Activated naive CD4-positive, alpha-beta T cell treated with anti-CD3 and anti-CD28 coated beads for 36 hours (primary cell): Measurements from ENCODE around the gene MLLT11. TPM values are rescaled to one million over a fixed set of nuclear protein-coding genes. Genes with fewer than 3 reads are reported as not detected.

ENCODE experiments used
- CTCF ChIA-PET: fragments of 350-600 bp; sonication (Branson Sonifier 250); formaldehyde crosslinking; loops from one replicate; lab custom pipeline; 2021; ENCODE audit warnings: antibody characterized with exemption; lab: Charles Lee
- DNase-seq: peaks from one replicate; pipeline ENCODE4 v3.0.0-alpha.2; 2020
- H3K27ac Mint-ChIP-seq: one replicate; pipeline ENCODE4 v1.8.0; 2021; ENCODE audit warnings: mild to moderate bottlenecking, mixed read lengths
- H3K27me3 Mint-ChIP-seq: one replicate; pipeline ENCODE4 v1.8.0; 2021; ENCODE audit warnings: low read depth, mixed read lengths
- H3K36me3 Mint-ChIP-seq: one replicate; pipeline ENCODE4 v1.8.0; 2021; ENCODE audit warnings: low read depth, mixed read lengths
- H3K4me1 Mint-ChIP-seq: one replicate; pipeline ENCODE4 v1.8.0; 2021; ENCODE audit warnings: low read depth, mixed read lengths
- H3K4me3 Mint-ChIP-seq: one replicate; pipeline ENCODE4 v1.8.0; 2021; ENCODE audit warnings: mild to moderate bottlenecking, moderate library complexity, mixed read lengths
- H3K9me3 Mint-ChIP-seq: one replicate; pipeline ENCODE4 v1.8.0; 2021; ENCODE audit warnings: mixed read lengths
- intact Hi-C: fragments of 100-400 bp; cut with micrococcal nuclease; formaldehyde crosslinking; loops from one replicate; pipeline ENCODE4 v1.15.1; 2023
- total RNA-seq, 2 experiments: library from RNA; stranded (reverse); gene quantifications; one replicate each; pipeline ENCODE4 v1.2.3, GENCODE V29; 2021

Gene MLLT11
- total RNA-seq, 2 experiments from 2014 or later = 3.3 to 3.6 TPM

DNA sequence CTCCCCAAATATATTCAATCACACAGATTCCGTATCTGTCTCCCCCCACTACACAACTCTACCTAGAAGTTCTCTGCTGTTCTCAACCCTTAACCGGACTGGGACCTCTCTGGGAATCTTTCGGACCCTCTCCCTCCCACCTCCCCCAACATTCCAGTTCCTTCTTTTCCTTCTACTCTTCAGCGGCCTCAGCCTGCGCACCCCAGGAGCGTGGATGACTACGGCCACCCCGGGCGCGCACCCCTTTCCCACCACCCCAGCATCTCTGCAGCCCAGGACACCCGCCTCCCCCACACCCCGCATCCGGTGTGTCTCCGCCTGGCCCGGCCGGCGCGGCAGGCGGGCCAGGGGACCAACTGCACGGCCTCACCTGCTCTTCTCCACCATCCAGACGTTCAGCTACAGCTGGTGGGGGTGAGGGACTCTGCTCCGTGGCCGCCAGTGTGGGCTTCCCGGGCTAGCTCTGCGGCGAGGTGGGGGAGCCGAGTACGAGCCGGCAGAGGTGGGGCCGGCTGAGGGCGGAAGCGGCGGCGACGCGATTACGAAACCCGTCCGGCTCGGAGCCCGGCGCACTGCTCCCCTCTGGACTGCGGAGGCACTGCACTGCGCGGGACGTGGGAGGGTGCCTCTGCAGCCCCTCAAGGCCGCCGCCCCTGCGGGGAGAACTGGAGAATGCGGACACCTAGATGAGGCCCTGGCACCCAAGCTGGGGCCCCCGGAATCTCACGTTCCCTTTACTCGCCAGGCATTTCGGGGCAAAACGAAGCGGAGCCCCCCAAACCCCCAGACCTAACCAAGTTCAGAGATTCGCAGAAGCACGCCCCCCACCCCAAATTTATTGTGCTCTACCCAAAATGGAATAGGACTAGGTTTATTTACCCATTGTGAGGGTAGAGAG is 839 bp upstream of the MLLT11 start, which contains the start of gene CDC42SE1:
TSS of gene CDC42SE1 (minus strand) at position 514 of the 898 bp plus-strand sequence. CDS start 3,892 bp downstream, outside the sequence.
- Mint-ChIP-seq H3K36me3 (peaks cover 45% of the 10 kb centered on the region), H3K27ac (peak within 1 kb of the TSS; percentile 98), H3K4me1 (peaks cover 53% of the 10 kb centered on the region), H3K4me3 (peak within 1 kb of the TSS; percentile 86), H3K27me3 (no peaks in the 10 kb centered on the region), H3K9me3 (no peaks in the 10 kb centered on the region)
- peak; percentile 86 for DNase-seq
- intact Hi-C loops = loop anchor here (1.0 to 5.0 kb wide), 6 partner anchors 11 to 692 kb away; partner anchors contain the start of genes ARNT, GABPB2 and SETDB1
- CTCF ChIA-PET = interaction anchor here (0.9 to 1.6 kb wide), 8 partner anchors 10 to 96 kb away, joined by 3 to 9 read pairs (median 3); partner anchors contain the start of gene C1orf56

DNA sequence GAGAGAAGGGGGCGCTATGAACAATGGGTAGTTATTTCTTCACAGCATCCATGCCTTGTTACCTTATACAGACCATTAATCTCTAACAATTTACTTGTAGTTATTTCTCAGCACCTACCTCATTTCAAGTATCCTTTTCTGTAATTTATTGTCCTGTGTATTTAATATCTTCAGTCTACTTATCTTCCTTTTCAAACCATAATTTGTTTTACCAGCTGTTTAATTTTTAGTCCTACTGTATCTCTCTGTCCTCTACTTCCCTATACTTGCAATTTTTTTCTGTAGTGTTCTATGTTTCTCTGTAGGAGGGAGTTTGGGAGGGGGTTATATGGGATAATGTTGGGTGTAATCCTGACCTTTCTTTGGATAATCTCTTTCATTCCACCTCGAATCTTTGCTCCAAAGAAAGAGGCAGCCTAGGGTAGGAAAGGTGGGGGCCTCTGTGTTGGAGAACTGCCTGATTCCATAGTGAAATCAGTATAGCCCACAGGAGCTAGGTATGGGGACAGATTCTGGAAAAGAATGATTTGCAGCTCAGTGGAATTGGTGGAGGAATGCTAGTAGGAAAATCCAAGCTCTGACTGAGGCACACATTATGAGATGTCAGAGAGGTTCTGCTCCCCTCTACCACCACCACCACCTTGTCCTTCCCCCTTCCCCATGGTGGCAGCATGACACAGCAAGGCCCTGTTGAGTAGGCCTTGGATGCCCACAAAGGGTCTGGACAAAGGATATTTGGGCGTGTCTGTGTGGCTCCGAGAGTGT is 642 bp downstream of the MLLT11 start:
- CTCF ChIA-PET = interaction anchor here (0.5 to 1.8 kb wide), 8 partner anchors 9 to 575 kb away, joined by 3 to 9 read pairs (median 4); partner anchors contain the start of gene GABPB2
- H3K4me3 Mint-ChIP-seq = peak overlapping the region; percentile 86
- H3K9me3 Mint-ChIP-seq = no peaks in the 10 kb centered on the region
- no peak for DNase-seq
- H3K27me3 Mint-ChIP-seq = no peaks in the 10 kb centered on the region
- H3K4me1 Mint-ChIP-seq = peaks cover 38% of the 10 kb centered on the region
- intact Hi-C loops = no loop called here
- peaks cover 34% of the 10 kb centered on the region for H3K36me3 Mint-ChIP-seq
- H3K27ac Mint-ChIP-seq = peak overlapping the region; percentile 98

DNA sequence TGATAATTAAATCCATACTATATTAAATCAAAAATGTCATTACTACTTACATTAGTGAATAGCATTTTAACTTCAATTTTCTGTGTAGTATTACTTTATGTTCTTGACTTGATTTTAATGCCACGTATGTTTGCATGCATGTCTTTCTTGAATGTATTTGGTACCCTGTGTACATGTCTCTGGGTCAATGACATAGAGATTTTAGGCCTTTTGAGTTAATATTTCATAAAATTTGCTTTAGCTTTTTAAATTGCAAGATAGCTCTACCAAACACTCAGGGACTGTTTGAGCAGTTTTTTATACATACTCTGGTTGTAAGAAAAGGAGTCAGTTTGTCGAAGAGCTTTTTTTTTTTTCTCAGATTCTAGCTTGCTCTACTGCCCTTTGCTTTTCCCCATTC is 1.5 kb downstream of the MLLT11 start:
- H3K27ac Mint-ChIP-seq = no peak overlapping the region
- no peak for DNase-seq
- no peaks in the 10 kb centered on the region for H3K27me3 Mint-ChIP-seq
- peaks cover 29% of the 10 kb centered on the region for H3K4me1 Mint-ChIP-seq
- peaks cover 25% of the 10 kb centered on the region for H3K36me3 Mint-ChIP-seq
- intact Hi-C loops = no loop called here
- no peak overlapping the region for H3K4me3 Mint-ChIP-seq
- CTCF ChIA-PET = interaction anchor here (0.6 to 1.8 kb wide), 9 partner anchors 8 to 273 kb away, joined by 3 to 9 read pairs (median 3); partner anchors contain the start of genes C1orf56 and GABPB2
- H3K9me3 Mint-ChIP-seq = no peaks in the 10 kb centered on the region

DNA sequence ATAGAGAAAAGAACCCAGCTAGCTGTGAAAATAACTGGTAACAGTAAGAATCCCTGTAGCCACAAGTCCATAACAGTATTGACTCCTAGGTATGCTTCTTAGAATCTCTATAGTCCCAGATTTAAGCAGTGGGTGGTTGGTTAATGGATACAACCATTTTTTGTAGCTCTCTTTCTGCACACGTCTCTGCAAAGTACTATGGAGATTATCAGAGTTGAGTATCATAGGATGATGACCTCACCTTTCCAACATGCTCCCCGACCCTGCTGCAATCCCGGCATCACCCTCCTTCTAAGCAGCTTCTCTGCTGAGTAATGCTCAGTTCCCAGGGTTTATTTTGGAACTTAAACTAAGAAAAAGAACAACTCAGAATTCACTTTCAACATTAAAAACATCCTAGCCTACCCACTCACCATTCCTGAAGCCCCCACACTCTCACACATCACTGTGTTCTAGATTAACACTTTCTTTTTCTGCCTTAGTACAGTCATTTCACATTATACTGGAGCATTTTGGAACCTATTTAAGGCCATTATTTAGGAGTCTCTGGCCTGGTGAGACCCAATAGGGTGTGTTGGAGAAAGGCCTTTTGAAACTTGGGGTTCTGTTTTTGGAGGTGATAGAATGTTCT is 2.7 kb downstream of the MLLT11 start:
- DNase-seq = no peak
- intact Hi-C loops = no loop called here
- H3K36me3 Mint-ChIP-seq = peaks cover 14% of the 10 kb centered on the region
- CTCF ChIA-PET = interaction anchor here (0.6 to 1.8 kb wide), 9 partner anchors 9 to 94 kb away, joined by 3 to 5 read pairs (median 4); partner anchors contain the start of genes C1orf56 and TNFAIP8L2
- H3K9me3 Mint-ChIP-seq = no peaks in the 10 kb centered on the region
- H3K27me3 Mint-ChIP-seq = no peaks in the 10 kb centered on the region
- H3K4me1 Mint-ChIP-seq = peaks cover 25% of the 10 kb centered on the region
- H3K27ac Mint-ChIP-seq = peak overlapping the region; percentile 9
- no peak overlapping the region for H3K4me3 Mint-ChIP-seq

- Mint-ChIP-seq H3K27ac (no peak overlapping the region), H3K9me3 (no peaks in the 10 kb centered on the region), H3K27me3 (no peaks in the 10 kb centered on the region), H3K4me1 (peaks cover 33% of the 10 kb centered on the region), H3K4me3 (no peak overlapping the region), H3K36me3 (peaks cover 3% of the 10 kb centered on the region)
- intact Hi-C loops = no loop called here
- CTCF ChIA-PET = interaction anchor here (0.6 to 1.2 kb wide), 5 partner anchors 12 to 446 kb away, joined by 3 to 4 read pairs (median 3); no protein-coding TSS in a partner anchor
- no peak for DNase-seq
Observed at GRCh38 chr1:151065089-151065645, 5.0 kb downstream of the MLLT11 start.

DNA sequence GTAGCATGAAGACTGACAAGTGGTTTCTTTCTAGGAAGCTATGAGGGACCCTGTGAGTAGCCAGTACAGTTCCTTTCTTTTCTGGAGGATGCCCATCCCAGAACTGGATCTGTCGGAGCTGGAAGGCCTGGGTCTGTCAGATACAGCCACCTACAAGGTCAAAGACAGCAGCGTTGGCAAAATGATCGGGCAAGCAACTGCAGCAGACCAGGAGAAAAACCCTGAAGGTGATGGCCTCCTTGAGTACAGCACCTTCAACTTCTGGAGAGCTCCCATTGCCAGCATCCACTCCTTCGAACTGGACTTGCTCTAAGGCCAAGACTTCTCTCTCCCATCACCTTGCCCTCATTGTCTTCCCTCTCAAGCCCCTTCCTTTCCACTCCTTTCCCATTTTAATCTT is 7.0 kb downstream of the MLLT11 start:
- Mint-ChIP-seq H3K9me3 (no peaks in the 10 kb centered on the region), H3K4me3 (no peak overlapping the region), H3K27ac (no peak overlapping the region), H3K4me1 (peaks cover 23% of the 10 kb centered on the region), H3K27me3 (no peaks in the 10 kb centered on the region), H3K36me3 (peaks cover 9% of the 10 kb centered on the region)
- CTCF ChIA-PET = interaction anchor here (0.5 kb wide), 1 partner anchor 18 kb away, joined by 3 read pairs; no protein-coding TSS in a partner anchor
- no peak for DNase-seq
- intact Hi-C loops = no loop called here

DNA sequence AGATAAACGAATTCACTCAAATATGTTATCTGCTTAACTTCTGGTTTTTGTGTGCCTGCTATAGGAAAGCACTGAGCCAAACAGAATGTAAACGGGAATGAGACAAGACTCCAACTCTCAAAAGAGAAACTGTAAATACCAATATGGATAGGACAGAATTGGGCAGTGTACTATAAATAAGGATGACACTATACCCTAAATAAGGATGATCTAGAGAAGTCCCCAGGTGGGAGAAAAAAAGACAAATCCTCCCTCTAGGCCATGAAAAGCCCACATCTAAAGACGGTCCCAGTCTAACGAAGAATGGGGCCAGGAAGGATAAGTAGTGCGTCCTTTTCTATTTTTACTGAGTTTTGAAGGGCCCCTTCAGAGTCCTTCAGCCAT is 8.9 kb downstream of the MLLT11 start:
- Mint-ChIP-seq H3K4me3 (peak overlapping the region; percentile 99), H3K4me1 (peaks cover 26% of the 10 kb centered on the region), H3K36me3 (peaks cover 12% of the 10 kb centered on the region), H3K9me3 (no peaks in the 10 kb centered on the region), H3K27me3 (no peaks in the 10 kb centered on the region), H3K27ac (peak overlapping the region; percentile 100)
- DNase-seq = no peak
- CTCF ChIA-PET = interaction anchor here (1.4 kb wide), 1 partner anchor 23 kb away, joined by 3 read pairs; no protein-coding TSS in a partner anchor
- intact Hi-C loops = no loop called here

GRCh38 chr1:151070474-151071276 is 10.5 kb downstream of the MLLT11 start, which contains the start of gene GABPB2:
Gene GABPB2, plus strand, starts transcription at chr1:151070761. Its CDS starts 17,429 bp downstream, at chr1:151088190.
- CTCF ChIA-PET = interaction anchor here (0.8 to 1.5 kb wide), 8 partner anchors 9 to 211 kb away, joined by 3 to 5 read pairs (median 3); partner anchors contain the start of gene ZNF687
- intact Hi-C loops = loop anchor here (1.0 to 2.0 kb wide), 7 partner anchors 11 to 256 kb away; partner anchors contain the start of genes CDC42SE1, PI4KB, PRUNE1 and TNFAIP8L2
- H3K27me3 Mint-ChIP-seq = no peaks in the 10 kb centered on the region

DNA sequence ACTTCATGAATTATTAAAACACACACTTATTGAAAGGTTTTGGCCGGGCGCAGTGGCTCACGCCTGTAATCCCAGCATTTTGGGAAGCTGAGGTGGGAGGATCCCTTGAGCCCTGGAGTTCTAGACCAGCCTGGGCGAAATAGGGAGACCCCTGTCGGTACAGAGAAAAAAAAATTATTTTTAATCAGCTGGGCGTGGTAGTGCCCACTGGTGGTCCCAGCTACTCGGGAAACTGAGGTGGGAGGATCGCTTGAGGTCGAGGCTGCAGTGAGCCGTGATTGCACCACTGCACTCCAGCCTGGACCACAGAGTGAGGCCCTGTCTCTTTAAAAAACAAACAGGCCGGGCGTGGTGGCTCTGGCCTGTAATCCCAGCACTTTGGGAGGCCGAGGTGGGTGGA is 12.0 kb downstream of the MLLT11 start:
- Mint-ChIP-seq H3K36me3 (peaks cover 14% of the 10 kb centered on the region), H3K27me3 (no peaks in the 10 kb centered on the region), H3K9me3 (no peaks in the 10 kb centered on the region), H3K27ac (no peak overlapping the region), H3K4me3 (peak overlapping the region; percentile 99), H3K4me1 (peaks cover 26% of the 10 kb centered on the region)
- DNase-seq = no peak
- intact Hi-C loops = no loop called here
- CTCF ChIA-PET = interaction anchor here (0.8 to 1.6 kb wide), 8 partner anchors 12 to 84 kb away, joined by 3 to 7 read pairs (median 4); partner anchors contain the start of genes C1orf56, MINDY1, MLLT11 and TNFAIP8L2

More at GRCh38 chr1:151070474-151071276, 10.5 kb downstream of the MLLT11 start, which contains the start of gene GABPB2:
- no peaks in the 10 kb centered on the region for H3K9me3 Mint-ChIP-seq
- H3K4me1 Mint-ChIP-seq = peaks cover 26% of the 10 kb centered on the region
- H3K27ac Mint-ChIP-seq = peak within 1 kb of the TSS; percentile 100
- peak; percentile 92 for DNase-seq
- peaks cover 14% of the 10 kb centered on the region for H3K36me3 Mint-ChIP-seq
- peak within 1 kb of the TSS; percentile 99 for H3K4me3 Mint-ChIP-seq

GRCh38 chr1:151085953-151086559 is 25.9 kb downstream of the MLLT11 start:
- intact Hi-C loops = no loop called here
- CTCF ChIA-PET = interaction anchor here (0.7 to 3.9 kb wide), 3 partner anchors 14 to 27 kb away, joined by 3 to 16 read pairs (median 3); no protein-coding TSS in a partner anchor
- no peak overlapping the region for H3K27ac Mint-ChIP-seq
- no peaks in the 10 kb centered on the region for H3K9me3 Mint-ChIP-seq
- H3K4me1 Mint-ChIP-seq = no peaks in the 10 kb centered on the region
- H3K36me3 Mint-ChIP-seq = peaks cover 4% of the 10 kb centered on the region
- no peak for DNase-seq
- H3K27me3 Mint-ChIP-seq = no peaks in the 10 kb centered on the region
- H3K4me3 Mint-ChIP-seq = no peak overlapping the region
